Breast epithelium (tissue), 3 donors: ENCODE measurements around the gene AKAP9.

Experiments used
- CTCF ChIP-seq, 3 donors: fragments of 450-650 bp; IDR thresholded peaks; one replicate each; pipeline ENCODE4 v1.5.1; 2016 to 2017; ENCODE audit warnings: antibody characterized with exemption in 3 of 3, mild to moderate bottlenecking in 3 of 3, moderate library complexity in 3 of 3
- POLR2A ChIP-seq: fragments of 450-650 bp; IDR thresholded peaks from one replicate; pipeline ENCODE4 v1.6.1; 2016; ENCODE audit warnings: antibody characterized with exemption, mild to moderate bottlenecking, moderate library complexity

- no peak for TF ChIP-seq CTCF (IDR thresholded peaks at IDR 0.05)
- TF ChIP-seq POLR2A: no peak
Observed at GRCh38 chr7:91899563-91899962, 41.1 kb upstream of the AKAP9 start.
